Hematopoietic multipotent progenitor cell treated with erythropoietin and hydrocortisone succinate and interleukin-3 and kit ligand, for 4 days (in vitro differentiated cells): ENCODE measurements around the gene SH3BGRL.
"Not testable (repeated sequence)": the region's sequence is repeated elsewhere in the genome, so short reads cannot be mapped to it uniquely, and the experiment has no call there.

Experiments used
- DNase-seq: peaks from one replicate; pipeline ENCODE4 v3.0.0-alpha.2; 2015

The SH3BGRL gene

DNA sequence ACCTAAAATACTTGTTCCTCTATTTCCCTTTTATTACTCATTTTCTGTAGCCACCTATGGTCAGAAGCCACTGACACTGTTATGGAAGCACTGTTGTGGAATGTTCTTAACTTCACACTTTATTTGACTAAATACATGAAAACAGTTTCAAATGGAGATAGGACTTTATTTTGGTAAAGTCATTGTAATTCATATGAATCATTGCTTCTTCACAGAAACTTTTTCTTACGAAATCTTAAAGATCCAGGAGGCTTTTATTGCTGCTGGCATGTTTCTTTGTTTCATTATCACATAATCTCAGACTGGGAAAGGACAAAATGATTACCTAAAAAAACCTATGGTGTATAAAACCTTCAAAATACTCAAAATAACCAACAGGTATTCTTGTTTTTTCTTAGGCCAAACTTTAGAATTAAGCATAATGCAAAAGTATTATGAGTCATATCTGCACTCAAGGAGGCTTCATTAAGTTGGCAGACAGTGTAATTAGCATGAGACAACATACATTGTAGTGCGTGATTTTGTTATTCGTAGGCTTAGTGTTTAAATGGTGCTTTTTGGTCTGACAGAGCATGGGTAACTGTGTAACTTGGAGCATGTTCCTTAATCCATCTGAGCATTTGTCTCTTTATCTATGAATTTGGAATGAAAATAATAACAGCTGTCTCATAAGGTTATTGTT lies 58.0 kb downstream of the SH3BGRL start:
- DNase-seq = no peak

DNA sequence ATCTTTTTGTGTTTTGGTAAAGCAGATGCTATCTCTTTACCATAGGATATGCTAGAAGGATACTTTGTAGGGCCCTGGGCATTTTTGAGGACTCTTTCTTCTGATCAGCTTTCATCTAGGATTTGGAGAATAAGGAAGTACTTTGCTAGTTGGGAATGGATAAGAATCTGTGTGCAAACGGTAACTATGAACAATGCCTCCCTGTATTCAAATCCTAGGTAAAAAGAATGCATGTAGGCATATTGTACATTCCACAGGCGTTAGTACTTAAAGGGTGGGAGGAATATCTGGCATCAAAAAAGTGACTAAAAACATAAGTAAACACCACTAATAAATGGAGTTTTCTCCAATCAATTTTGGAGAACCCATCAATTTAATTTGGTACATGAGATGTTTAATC lies 59.7 kb downstream of the SH3BGRL start:
- DNase-seq = no peak

DNA sequence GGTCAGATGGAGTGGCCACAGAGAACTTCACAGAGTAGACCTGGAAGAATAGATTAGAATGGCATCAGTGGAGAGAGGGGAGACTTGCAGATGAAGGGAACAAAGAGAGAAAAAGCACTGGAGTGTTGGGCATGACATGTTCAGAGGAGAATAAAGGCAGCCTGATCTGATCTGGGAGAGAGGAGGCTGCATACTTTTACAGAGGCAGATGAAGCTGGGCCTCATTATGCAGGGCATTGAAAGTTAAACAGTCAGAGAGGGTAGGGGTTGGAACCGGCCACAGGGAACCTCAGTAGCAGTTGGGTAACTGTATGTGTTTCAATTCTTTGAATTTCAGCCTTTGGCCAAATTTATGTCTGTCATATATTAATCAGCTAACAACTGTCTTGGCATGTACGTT lies 61.2 kb downstream of the SH3BGRL start:
- DNase-seq = peak; percentile 18

- DNase-seq = no peak
Measured at GRCh38 chrX:81278616-81279015, 76.7 kb downstream of the SH3BGRL start.

DNA sequence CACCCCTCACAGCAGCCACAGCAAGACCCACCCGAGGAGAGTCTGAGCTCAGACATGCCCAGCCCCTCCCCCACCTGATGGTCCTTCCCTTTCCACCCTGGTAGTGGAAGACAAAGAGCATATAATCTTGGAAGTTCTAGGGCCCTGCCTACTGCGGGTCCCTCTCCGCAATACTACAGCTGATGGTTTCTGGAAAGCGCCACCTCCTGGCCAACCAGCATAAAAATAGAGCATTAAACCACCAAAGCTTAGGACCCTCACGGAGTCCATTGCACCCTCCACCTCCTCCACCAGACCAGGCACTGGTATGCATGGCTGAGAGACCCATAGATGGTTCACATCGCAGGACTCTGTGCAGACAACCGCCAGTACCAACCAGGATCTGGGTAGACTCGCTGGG lies 78.2 kb downstream of the SH3BGRL start:
- no peak for DNase-seq

GRCh38 chrX:81286075-81286474 lies 84.2 kb downstream of the SH3BGRL start:
- DNase-seq = no peak

DNA sequence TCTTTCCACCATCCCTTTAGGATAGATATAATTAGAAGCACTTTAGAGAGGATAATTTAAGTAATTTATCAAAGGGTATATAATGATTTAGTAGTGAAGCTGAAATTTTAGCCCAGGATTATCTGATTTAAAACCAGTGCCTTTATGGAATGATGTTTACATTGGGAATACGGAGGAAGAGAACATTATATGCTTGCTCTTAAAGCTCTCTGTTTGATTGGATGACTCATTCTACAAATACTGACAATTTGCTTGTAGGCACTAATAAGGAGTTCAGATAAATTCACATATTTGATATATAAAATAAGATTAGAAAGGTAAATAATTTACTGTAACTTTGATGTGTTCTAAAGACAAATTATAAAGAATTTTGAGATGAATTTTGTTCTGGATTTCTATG lies 84.7 kb downstream of the SH3BGRL start:
- no peak for DNase-seq

- DNase-seq = no peak
Measured at GRCh38 chrX:81291996-81292395, 90.1 kb downstream of the SH3BGRL start.

- DNase-seq = no peak
Measured at GRCh38 chrX:81294101-81294500, 92.2 kb downstream of the SH3BGRL start.

DNA sequence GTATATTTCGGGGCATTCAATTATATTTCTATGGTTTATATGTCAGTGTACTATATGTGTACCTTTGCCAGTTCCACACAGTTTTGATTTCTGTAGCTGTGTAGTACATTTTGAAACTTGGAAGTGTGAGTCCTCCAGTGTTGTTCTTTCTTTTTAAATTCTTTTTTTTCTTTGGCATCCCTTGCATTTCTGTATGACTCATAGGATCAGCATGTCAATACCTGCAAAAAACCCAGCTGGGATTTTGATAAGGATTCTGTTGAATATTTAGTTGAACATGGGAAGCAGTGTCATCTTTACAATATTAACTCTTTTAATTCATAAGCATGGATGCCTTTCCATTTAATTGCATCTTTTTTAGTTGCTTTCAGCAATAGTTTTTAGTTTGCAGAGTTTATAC lies 100.0 kb downstream of the SH3BGRL start:
- no peak for DNase-seq

GRCh38 chrX:81304563-81304962 lies 102.7 kb downstream of the SH3BGRL start:
- peak; percentile 52 for DNase-seq

DNA sequence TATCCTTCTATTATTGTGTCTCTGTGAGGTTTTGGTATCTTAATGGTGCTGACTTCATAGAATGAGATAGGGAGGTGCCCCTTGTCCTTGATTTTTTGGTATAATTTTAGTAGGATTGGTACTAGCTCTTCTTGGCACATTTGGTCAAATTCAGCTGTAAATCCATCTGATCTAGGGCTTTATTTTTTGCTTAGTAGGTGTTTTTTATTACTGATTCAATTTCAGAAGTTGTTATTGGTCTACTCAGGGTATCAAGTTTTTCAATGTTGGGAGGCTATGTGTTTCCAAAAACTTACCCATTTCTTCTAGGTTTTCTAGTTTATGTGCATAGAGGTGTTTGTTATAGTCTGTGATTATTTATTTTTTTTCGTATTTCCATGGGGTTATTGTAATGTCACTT lies 103.3 kb downstream of the SH3BGRL start:
- no peak for DNase-seq

DNA sequence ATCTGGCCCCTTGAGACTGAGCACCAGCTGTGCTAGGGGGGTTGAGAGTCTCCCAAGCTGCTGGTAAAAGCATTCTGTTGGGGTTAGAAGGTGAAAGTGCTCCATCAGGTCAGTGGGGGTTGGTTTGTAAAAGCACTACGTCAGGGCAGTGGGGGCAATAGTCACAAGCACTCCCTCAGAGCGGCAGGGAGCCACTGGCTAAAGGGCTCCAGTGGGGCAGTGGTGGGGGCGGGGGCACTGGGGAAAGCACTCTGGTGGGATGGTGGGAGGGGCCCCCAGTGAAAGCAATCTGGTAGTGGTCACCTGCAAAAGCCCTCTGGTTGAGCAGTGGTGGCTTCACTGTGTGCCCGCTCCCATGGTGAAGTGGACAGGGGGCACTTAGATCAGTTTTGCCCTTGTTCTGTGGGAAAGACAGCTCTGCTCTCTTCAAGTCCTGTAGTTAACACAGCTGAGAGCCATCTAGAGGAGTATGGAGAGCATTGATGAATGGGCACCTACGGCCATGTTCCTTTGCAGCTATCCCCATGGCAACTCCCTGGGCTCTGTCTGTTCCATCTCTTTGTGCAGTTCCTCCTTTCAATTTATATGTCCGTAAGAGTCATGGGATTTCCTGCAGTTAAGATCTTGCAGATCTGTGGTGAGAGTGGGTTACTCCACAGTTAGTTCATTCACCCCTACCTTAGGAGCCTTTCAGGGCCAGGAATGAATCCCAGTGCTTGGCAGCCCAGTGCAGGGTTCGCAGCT lies 106.4 kb downstream of the SH3BGRL start:
- peak; percentile 62 for DNase-seq

- DNase-seq = no peak
Measured at GRCh38 chrX:81316163-81316562, 114.3 kb downstream of the SH3BGRL start.

- DNase-seq = not testable (repeated sequence)
Measured at GRCh38 chrX:81331653-81332052, 129.8 kb downstream of the SH3BGRL start.

DNA sequence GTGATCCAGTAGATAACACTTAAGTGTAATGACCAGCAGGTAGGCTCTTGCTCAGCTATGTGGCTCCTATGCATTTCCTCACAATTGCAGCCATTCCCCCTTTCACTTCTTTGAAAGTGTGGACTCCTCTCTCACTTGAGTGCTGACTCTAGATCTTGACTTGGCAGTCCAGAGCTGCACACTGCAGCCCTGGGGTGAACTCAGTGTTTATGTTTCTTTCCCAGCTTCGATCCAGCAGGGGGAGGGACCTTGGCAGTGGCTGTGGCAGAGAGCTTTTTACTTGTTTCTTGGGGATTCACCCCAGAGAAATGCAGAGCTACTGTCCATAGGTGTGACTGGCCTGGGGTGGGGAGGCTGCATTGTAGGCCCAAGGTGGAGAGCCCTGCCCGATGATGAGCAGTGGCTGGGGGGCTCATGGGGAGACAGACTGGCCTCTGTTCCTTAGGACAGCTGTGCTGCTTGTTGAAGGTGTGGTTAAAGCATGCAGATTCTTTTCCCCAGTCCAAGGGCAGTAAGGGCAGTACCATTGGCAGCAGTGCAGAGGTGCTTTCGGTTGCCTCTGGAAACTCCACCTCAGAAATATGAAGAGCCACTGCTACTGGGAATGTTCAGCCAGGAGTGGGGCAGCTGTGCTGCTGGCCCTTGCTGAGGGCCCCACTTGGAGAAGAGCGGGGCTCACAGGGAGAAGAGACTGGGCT lies 134.7 kb downstream of the SH3BGRL start:
- no peak for DNase-seq

- DNase-seq = no peak
Measured at GRCh38 chrX:81337805-81338204, 135.9 kb downstream of the SH3BGRL start.

GRCh38 chrX:81338924-81339323 lies 137.0 kb downstream of the SH3BGRL start:
- no peak for DNase-seq

DNA sequence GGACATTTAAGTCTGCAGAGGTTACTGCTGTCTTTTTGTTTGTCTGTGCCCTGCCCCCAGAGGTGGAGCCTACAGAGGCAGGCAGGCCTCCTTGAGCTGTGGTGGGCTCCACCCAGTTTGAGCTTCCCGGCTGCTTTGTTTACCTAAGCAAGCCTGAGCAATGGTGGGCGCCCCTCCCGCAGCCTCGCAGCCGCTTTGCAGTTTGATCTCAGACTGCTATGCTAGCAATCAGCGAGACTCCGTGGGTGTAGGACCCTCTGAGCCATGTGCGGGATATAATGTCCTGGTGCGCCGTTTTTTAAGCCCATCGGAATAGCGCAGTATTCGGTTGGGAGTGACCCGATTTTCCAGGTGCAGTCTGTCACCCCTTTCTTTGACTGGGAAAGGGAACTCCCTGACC lies 143.4 kb downstream of the SH3BGRL start:
- DNase-seq = not testable (repeated sequence)
